ENCODE data around the gene RBM43. TPM values are rescaled to one million over a fixed set of nuclear protein-coding genes. Genes with fewer than 3 reads are reported as not detected.
"Not testable (repeated sequence)": the region's sequence is repeated elsewhere in the genome, so short reads cannot be mapped to it uniquely, and the experiment has no call there.

Gene RBM43
- polyA plus RNA-seq, 1 of the 3 experiments (the other 2 are of a cell fraction): 2.0 TPM

- TF ChIP-seq EP300 (IDR thresholded peaks at IDR 0.05; ENCODE audit: borderline replicate concordance in 1 of 2, low read depth in 1 of 2, low read length in 1 of 2) (no peak), TCF12 (IDR thresholded peaks at IDR 0.05) (no peak)
These were observed 24.1 kb downstream of the RBM43 start (continued) for GRCh38 chr2:151237422-151238025.

DNA sequence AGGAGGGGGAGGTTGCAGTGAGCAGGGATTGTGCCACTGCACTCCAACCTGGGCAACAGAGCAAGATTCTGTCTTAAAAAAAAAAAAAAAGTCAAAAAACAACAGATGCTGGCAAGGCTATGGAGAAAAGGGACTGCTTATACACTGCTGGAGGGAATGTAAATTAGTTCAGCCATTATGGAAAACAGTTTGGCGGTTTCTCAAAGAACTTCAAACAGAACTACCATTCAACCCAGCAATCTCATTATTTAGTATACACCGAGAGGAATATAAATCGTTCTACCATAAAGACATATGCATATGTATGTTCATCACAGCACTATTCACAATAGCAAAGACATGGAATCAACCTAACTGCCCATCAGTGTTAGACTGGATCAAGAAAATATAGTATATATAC, 27.9 kb downstream of the RBM43 start:
- H3F3A ChIP-seq (replicated peaks; ENCODE audit: insufficient read depth); H3K9ac ChIP-seq; H3K9me2 ChIP-seq; H2AFZ ChIP-seq (ENCODE audit: low read depth); POLR2A ChIA-PET; DNase-seq; H3K4me2 ChIP-seq; H3K9me3 ChIP-seq; H3K36me3 ChIP-seq (replicated peaks in 1 of 2; ENCODE audit: control insufficient read depth in 1 of 2, insufficient read depth in 2 of 2, low read length in 1 of 2); CTCF ChIA-PET; H3K27ac ChIP-seq (ENCODE audit: low read depth in 2 of 2, low read length in 1 of 2); H3K27me3 ChIP-seq (ENCODE audit: insufficient read depth); H3K4me3 ChIP-seq (ENCODE audit: low read depth in 2 of 2, low read length in 1 of 2); H4K20me1 ChIP-seq (ENCODE audit: insufficient read depth); H3K79me2 ChIP-seq (ENCODE audit: insufficient read depth): not testable (repeated sequence)
- 85% methylated on average over 3 of the region's 3 CpGs for WGBS (ENCODE audit: low lambda C conversion rate)
- H3K4me1 ChIP-seq (ENCODE audit: control insufficient read depth in 1 of 2, insufficient read depth in 2 of 2, low read depth in 1 of 2, low read length in 1 of 2): peaks cover 4 to 12% of the 10 kb centered on the region in 2 experiments; a peak in 3 of 4 replicates

DNA sequence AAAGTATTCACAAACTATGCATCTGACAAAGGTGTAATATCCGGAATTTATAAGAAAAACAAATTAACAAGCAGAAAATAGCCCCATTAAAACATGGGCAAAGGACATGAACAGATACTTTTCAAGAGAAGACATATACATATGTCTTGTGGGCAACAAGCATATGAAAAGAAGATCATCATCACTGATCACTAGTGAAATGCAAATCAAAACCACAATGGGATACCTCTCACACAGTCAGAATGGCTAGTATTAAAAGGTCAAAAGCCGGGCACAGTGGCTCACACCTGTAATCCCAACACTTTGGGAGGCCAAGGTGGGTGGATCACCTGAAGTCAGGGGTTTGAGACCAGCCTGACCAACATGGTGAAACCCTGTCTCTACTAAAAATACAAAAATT, 28.4 kb downstream of the RBM43 start:
- H4K20me1 ChIP-seq (ENCODE audit: insufficient read depth); DNase-seq; H3K36me3 ChIP-seq (replicated peaks in 1 of 2; ENCODE audit: control insufficient read depth in 1 of 2, insufficient read depth in 2 of 2, low read length in 1 of 2); H3K27ac ChIP-seq (ENCODE audit: low read depth in 2 of 2, low read length in 1 of 2); H3K9ac ChIP-seq; H2AFZ ChIP-seq (ENCODE audit: low read depth); H3K4me3 ChIP-seq (ENCODE audit: low read depth in 2 of 2, low read length in 1 of 2); H3K9me3 ChIP-seq; H3K27me3 ChIP-seq (ENCODE audit: insufficient read depth); H3F3A ChIP-seq (replicated peaks; ENCODE audit: insufficient read depth); H3K4me1 ChIP-seq (ENCODE audit: control insufficient read depth in 1 of 2, insufficient read depth in 2 of 2, low read depth in 1 of 2, low read length in 1 of 2); H3K4me2 ChIP-seq; POLR2A ChIA-PET; H3K9me2 ChIP-seq; H3K79me2 ChIP-seq (ENCODE audit: insufficient read depth): not testable (repeated sequence)
- 77% methylated on average over 2 of the region's 2 CpGs for WGBS (ENCODE audit: low lambda C conversion rate)
- CTCF ChIA-PET: interaction anchor here (1.6 kb wide), 1 partner anchor 12 kb away, joined by 6 read pairs; no protein-coding TSS in a partner anchor

- H3K9me3 ChIP-seq: no peaks in the 10 kb centered on the region
- no peak overlapping the region for H3K9ac ChIP-seq
- WGBS (ENCODE audit: low lambda C conversion rate): 81% methylated on average over 2 of the region's 2 CpGs
- POLR2A ChIA-PET: no interaction called here
- H3K9me2 ChIP-seq: no peaks in the 10 kb centered on the region
- H3K4me3 ChIP-seq (ENCODE audit: low read depth in 2 of 2, low read length in 1 of 2): no peak overlapping the region
- no peak for TF ChIP-seq SIN3A (IDR thresholded peaks at IDR 0.05; ENCODE audit: borderline replicate concordance, low read depth, low read length)
- TF ChIP-seq JUND (IDR thresholded peaks at IDR 0.05): no peak
- TF ChIP-seq RXRA (IDR thresholded peaks at IDR 0.05; ENCODE audit: borderline replicate concordance, low read depth): no peak
- no peak overlapping the region for H3K4me2 ChIP-seq
- no peaks in the 10 kb centered on the region for H4K20me1 ChIP-seq (ENCODE audit: insufficient read depth)
- no peaks in the 10 kb centered on the region for H3K79me2 ChIP-seq (ENCODE audit: insufficient read depth)
- H3K27me3 ChIP-seq (ENCODE audit: insufficient read depth): no peaks in the 10 kb centered on the region
- CTCF ChIA-PET: no interaction called here
- no peaks in the 10 kb centered on the region for H3K36me3 ChIP-seq (replicated peaks in 1 of 2; ENCODE audit: control insufficient read depth in 1 of 2, insufficient read depth in 2 of 2, low read length in 1 of 2)
- DNase-seq: no peak
- peaks cover 0 to under 1% of the 10 kb centered on the region in 2 experiments; a peak in 1 of 4 replicates for H3K4me1 ChIP-seq (ENCODE audit: control insufficient read depth in 1 of 2, insufficient read depth in 2 of 2, low read depth in 1 of 2, low read length in 1 of 2)
- H3F3A ChIP-seq (replicated peaks; ENCODE audit: insufficient read depth): no peaks in the 10 kb centered on the region
- H2AFZ ChIP-seq (ENCODE audit: low read depth): no peak overlapping the region
- H3K27ac ChIP-seq (ENCODE audit: low read depth in 2 of 2, low read length in 1 of 2): no peak overlapping the region
These were observed 31.0 kb downstream of the RBM43 start for GRCh38 chr2:151230627-151231140.
